Brain microvascular endothelial cell (primary cell): Measurements from ENCODE around the gene LRP1.
A peak's percentile ranks its signal among the peaks of the same experiment; 100 is the strongest.

ENCODE experiments used
- DNase-seq: peaks from one replicate; pipeline ENCODE4 v3.0.0-alpha.2; 2020
- H3K27ac ChIP-seq: fragments of 250-450 bp; sonication (Bioruptor Pico); 2 replicates; pipeline ENCODE4 v1.5.1; 2020; ENCODE audit warnings: mild to moderate bottlenecking, moderate library complexity
- H3K27me3 ChIP-seq: fragments of 250-450 bp; sonication (Bioruptor Pico); replicated peaks from 2 replicates; pipeline ENCODE4 v1.5.1; 2020; ENCODE audit warnings: mild to moderate bottlenecking
- H3K36me3 ChIP-seq: fragments of 250-450 bp; sonication (Bioruptor Pico); replicated peaks from 2 replicates; pipeline ENCODE4 v1.5.1; 2020; ENCODE audit warnings: mild to moderate bottlenecking
- H3K4me3 ChIP-seq: 2 replicates; pipeline ENCODE4 v1.5.1; 2011; ENCODE audit warnings: low read depth, mild to moderate bottlenecking, control low read depth, low read length, moderate library complexity
- in situ Hi-C: cut with HindIII; loops from 2 replicates; pipeline ENCODE4 v1.10.0; 2017; ENCODE audit warnings: low sequenced_read_pairs, low pct_ligation_motif_present
- TF ChIP-seq, protein P1 (sequence below): IDR thresholded peaks from 2 replicates; pipeline ENCODE4 v1.5.1; 2011; ENCODE audit warnings: low read depth, mild to moderate bottlenecking, moderate library complexity, low read length, control low read depth, inconsistent platforms; ENCODE audit errors: missing control alignments

Gene LRP1

DNA sequence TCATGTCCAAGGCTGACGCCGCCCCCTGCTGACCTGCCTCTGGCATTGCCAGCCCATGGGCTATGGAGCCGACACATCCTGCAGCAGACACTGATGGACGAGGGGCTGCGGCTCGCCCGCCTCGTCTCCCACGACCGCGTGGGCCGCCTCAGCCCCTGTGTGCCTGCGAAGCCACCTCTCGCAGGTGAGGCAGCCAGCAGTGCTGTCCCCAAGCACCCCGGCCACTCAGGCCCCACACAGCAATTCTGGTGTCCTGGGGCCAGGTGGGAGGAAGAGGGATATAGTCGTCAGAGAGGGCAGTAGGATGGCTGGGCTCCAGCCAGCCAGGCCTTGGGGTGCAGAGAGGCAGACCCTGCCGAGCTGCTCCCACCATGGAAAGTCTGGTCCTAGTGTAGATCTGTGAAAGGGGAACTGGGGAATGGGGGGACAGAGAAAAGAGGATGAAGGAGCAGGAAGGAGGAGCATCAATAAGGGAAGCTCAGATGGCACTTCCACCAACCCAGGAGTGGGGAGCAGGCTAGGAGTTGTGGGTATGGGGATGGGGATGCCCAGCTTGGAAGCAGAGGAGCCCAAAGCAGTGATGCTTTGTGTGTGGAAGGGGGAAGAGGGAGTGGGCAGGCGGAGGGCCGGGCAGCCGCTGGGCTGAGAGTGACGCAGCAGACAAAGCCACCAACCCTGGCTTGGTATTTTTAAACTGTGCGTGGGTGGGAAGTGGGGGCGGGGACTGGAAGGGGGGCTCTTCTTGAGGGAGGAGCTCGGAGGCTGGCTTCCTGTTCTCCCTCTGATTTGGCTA is 34.7 kb upstream of the LRP1 start:
- TF ChIP-seq, protein P1, sequence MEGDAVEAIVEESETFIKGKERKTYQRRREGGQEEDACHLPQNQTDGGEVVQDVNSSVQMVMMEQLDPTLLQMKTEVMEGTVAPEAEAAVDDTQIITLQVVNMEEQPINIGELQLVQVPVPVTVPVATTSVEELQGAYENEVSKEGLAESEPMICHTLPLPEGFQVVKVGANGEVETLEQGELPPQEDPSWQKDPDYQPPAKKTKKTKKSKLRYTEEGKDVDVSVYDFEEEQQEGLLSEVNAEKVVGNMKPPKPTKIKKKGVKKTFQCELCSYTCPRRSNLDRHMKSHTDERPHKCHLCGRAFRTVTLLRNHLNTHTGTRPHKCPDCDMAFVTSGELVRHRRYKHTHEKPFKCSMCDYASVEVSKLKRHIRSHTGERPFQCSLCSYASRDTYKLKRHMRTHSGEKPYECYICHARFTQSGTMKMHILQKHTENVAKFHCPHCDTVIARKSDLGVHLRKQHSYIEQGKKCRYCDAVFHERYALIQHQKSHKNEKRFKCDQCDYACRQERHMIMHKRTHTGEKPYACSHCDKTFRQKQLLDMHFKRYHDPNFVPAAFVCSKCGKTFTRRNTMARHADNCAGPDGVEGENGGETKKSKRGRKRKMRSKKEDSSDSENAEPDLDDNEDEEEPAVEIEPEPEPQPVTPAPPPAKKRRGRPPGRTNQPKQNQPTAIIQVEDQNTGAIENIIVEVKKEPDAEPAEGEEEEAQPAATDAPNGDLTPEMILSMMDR, result peak; percentile 78
- Histone ChIP-seq H3K4me3 (peak overlapping the region; percentile 26), H3K27ac (peak overlapping the region; percentile 18), H3K36me3 (peaks cover 67% of the 10 kb centered on the region), H3K27me3 (no peaks in the 10 kb centered on the region)
- peak; percentile 74 for DNase-seq
- in situ Hi-C loops, result no loop called here

DNA sequence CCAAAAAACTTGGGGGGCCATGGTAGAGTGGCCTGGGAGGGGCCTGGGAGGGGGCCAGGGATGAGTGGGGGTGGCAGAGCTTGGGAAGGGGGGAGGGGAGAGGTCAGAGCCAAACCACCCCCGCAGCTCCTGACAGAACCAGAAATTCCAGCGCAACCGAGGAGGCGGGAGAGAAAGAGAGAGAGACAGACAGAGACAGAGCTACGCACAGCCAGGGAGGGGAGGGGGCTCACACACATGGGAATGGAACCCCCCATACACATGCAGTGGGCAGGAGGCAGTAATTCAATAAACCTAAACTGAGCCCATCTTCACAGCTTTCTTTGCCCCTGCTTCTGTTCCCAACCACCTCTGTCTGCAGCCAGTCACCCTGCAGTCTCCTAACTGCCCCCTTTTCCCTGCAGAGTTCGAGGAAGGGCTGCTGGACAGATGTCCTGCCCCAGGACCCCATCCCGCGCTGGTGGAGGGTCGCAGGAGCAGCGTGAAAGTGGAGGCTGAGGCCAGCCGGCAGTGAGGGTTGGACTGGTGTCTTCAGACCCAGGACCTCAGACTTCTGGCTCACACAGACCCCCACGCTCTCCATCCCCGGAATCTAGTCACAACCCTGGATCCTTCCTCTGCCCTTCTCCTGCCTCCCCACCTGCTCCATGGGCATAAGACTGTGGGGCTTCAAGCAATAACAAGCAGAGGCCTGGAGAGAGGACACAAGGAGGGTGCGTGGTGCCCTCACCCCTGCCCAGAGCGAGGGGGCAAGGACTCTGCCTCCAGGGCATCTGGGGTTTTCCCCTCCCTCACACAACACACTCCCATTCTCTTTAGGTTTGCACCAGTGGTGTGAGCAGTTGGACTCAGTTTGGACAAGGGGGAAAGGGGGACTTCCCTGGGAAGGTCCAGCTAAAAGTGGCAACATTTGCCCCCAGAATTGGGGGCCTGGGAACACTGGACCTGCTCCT is 33.8 kb upstream of the LRP1 start:
- in situ Hi-C loops, result no loop called here
- TF ChIP-seq, protein P1, result no peak
- DNase-seq, result no peak
- Histone ChIP-seq H3K4me3 (no peak overlapping the region), H3K27ac (peak overlapping the region; percentile 9), H3K27me3 (no peaks in the 10 kb centered on the region), H3K36me3 (peaks cover 70% of the 10 kb centered on the region)

DNA sequence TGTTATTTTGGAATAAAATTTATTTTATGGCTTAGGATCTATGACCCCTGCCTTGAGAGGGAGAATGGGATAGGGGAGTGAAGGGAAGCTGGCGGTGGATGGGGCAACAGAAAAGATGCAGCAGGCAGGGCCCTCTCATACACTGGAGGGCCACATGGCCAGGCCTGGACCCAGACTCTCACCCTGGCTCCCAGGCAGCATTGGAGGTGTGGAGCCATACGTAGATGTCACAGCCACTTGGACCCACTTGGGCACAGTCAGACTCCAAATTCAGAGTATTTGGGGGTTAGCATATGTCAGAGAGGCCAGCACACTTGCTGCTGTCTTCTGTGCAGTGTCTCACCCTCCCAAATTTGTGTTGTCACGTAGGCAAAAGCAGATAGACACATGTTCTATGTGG is 32.8 kb upstream of the LRP1 start:
- TF ChIP-seq, protein P1, result no peak
- no peaks in the 10 kb centered on the region for H3K27me3 ChIP-seq
- no peak for DNase-seq
- no peak overlapping the region for H3K4me3 ChIP-seq
- H3K27ac ChIP-seq, result no peak overlapping the region
- H3K36me3 ChIP-seq, result peaks cover 74% of the 10 kb centered on the region
- in situ Hi-C loops, result no loop called here

DNA sequence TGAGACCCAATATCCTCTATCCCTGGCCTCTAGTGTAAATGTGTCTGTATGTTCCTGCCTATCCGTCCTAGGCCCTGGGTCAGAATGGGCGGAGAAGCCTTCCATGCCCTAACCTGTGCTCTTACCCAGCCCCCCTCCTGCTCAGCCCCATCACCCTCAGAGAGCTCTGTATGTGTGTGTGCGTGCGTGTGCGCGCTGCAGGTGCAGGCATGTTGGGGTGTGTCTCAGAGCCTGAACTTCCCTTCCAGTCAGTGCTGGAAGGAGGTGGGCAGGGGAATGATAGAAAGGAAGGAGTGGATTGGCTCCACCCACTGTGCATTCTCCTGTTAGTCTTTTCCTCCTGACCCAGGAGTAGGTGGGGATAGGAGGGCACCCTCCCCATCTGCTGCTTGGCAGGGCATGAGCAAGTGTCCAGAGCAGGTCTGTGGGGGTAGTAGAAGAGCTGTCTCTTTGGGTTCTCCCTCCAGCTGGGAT is 32.1 kb upstream of the LRP1 start:
- no peak overlapping the region for H3K27ac ChIP-seq
- in situ Hi-C loops, result no loop called here
- TF ChIP-seq, protein P1, result no peak
- no peak overlapping the region for H3K4me3 ChIP-seq
- peaks cover 67% of the 10 kb centered on the region for H3K36me3 ChIP-seq
- H3K27me3 ChIP-seq, result no peaks in the 10 kb centered on the region
- no peak for DNase-seq

DNA sequence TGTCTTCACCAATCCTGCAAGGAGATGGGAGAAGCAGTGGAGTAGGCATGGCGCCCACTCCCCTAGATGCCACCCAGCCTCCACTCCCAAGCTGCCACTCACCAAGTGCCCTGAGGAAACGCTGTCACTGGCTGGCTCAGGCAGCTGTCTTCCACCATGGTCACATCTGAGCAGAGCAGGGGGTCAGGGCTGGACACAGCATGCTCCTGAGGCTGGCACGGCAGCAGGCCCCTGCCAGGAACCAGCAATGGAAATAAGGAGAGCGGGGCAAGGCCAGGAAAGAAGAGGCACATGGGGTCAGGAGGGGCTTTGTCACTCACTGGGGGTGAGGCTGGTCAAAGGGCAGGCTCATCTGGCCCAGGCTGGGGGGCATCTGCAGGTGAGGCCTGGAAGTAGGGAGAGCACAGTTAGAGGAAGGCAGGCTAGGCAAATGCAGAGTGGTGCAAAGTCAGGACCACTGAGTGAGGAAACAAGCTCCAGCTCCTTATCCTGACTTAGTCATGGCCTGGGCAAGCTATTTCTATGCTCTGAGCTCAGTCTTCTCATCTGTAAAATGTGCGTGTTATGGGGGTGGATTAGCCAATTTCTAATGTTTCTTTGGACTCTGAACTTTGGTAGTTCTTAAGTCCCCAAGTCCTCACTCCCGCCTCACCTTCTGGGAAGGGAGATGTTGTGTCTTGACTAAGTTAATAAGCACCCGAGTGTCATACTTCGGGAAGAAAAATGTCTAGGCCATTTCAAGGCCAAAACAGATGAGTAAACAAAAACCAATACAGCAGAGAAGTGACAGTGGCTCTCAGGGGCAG is 31.3 kb upstream of the LRP1 start:
- no peak for DNase-seq
- Histone ChIP-seq H3K4me3 (no peak overlapping the region), H3K27me3 (no peaks in the 10 kb centered on the region), H3K27ac (no peak overlapping the region), H3K36me3 (peaks cover 62% of the 10 kb centered on the region)
- TF ChIP-seq, protein P1, result no peak
- in situ Hi-C loops, result no loop called here
